ENCODE measurements around the gene IFITM2.
"Not testable (repeated sequence)": the region's sequence is repeated elsewhere in the genome, so short reads cannot be mapped to it uniquely, and the experiment has no call there.

Gene IFITM2

GRCh38 chr11:327581-327923, 19.9 kb downstream of the IFITM2 start:
- DNase-seq, result no peak

- DNase-seq, result no peak
Observed at GRCh38 chr11:328012-328411, 20.4 kb downstream of the IFITM2 start.

GRCh38 chr11:328516-329100, 21.0 kb downstream of the IFITM2 start:
- DNase-seq, result not testable (repeated sequence)

- no peak for DNase-seq
Observed at GRCh38 chr11:329886-330253, 22.3 kb downstream of the IFITM2 start.

GRCh38 chr11:330307-330693, 22.7 kb downstream of the IFITM2 start:
- no peak for DNase-seq

GRCh38 chr11:330694-331357, 23.2 kb downstream of the IFITM2 start:
- no peak for DNase-seq

GRCh38 chr11:331358-332060, 23.9 kb downstream of the IFITM2 start:
- no peak for DNase-seq

GRCh38 chr11:332651-333480, 25.2 kb downstream of the IFITM2 start:
- DNase-seq, result no peak

GRCh38 chr11:333616-334263, 26.1 kb downstream of the IFITM2 start:
- not testable (repeated sequence) for DNase-seq

- DNase-seq, result no peak
Observed at GRCh38 chr11:334264-334994, 26.8 kb downstream of the IFITM2 start.

- no peak for DNase-seq
Observed at GRCh38 chr11:335779-336658, 28.4 kb downstream of the IFITM2 start.

GRCh38 chr11:336659-337198, 29.1 kb downstream of the IFITM2 start:
- no peak for DNase-seq

- no peak for DNase-seq
Observed at GRCh38 chr11:337711-338110, 30.1 kb downstream of the IFITM2 start.

GRCh38 chr11:339963-340362, 32.3 kb downstream of the IFITM2 start:
- no peak for DNase-seq

- no peak for DNase-seq
Observed at GRCh38 chr11:340539-341512, 33.2 kb downstream of the IFITM2 start.

GRCh38 chr11:342328-342727, 34.7 kb downstream of the IFITM2 start:
- DNase-seq, result no peak

- no peak for DNase-seq
Observed at GRCh38 chr11:344836-345578, 37.4 kb downstream of the IFITM2 start.

- no peak for DNase-seq
Observed at GRCh38 chr11:346529-346928, 38.9 kb downstream of the IFITM2 start.
